ENCODE results near the gene WWOX. TPM values are rescaled to one million over a fixed set of nuclear protein-coding genes. Genes with fewer than 3 reads are reported as not detected.
A peak's percentile ranks its signal among the peaks of the same experiment; 100 is the strongest.

WWOX gene
- total and polyA plus RNA-seq, 2 experiments from 2014 or later, result 17.0 to 39.8 TPM

DNA sequence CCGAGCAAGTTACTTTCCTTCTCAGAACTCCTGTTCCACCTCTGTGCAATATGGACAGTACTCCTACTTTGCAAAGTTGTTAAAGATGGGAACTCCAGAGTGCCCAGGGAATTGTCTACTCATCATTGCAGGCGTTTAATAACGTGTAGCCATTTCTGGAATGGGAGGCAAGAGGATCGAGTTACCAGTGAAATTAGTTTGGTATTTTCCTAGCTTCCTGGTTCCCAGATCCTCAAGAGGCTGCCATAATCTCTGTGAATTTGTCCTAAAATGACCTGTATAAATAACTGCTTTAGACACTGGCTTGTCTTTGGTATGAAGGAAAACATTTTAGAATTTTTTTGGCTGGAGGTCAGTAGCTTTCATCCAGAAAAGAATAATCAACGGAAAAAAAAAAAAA, 27.7 kb downstream of the WWOX start:
- no peak for TF ChIP-seq EZH2 (IDR thresholded peaks at IDR 0.05; ENCODE audit: borderline replicate concordance)
- TF ChIP-seq, protein P1, sequence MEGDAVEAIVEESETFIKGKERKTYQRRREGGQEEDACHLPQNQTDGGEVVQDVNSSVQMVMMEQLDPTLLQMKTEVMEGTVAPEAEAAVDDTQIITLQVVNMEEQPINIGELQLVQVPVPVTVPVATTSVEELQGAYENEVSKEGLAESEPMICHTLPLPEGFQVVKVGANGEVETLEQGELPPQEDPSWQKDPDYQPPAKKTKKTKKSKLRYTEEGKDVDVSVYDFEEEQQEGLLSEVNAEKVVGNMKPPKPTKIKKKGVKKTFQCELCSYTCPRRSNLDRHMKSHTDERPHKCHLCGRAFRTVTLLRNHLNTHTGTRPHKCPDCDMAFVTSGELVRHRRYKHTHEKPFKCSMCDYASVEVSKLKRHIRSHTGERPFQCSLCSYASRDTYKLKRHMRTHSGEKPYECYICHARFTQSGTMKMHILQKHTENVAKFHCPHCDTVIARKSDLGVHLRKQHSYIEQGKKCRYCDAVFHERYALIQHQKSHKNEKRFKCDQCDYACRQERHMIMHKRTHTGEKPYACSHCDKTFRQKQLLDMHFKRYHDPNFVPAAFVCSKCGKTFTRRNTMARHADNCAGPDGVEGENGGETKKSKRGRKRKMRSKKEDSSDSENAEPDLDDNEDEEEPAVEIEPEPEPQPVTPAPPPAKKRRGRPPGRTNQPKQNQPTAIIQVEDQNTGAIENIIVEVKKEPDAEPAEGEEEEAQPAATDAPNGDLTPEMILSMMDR (IDR thresholded peaks at IDR 0.05; ENCODE audit: poor library complexity), result no peak
- no peak for TF ChIP-seq EZH2phosphoT487 (IDR thresholded peaks at IDR 0.05; ENCODE audit: low read depth, severe bottlenecking, unreplicated experiment)
- Histone ChIP-seq H3K9me2 (replicated peaks; ENCODE audit: insufficient read depth) (no peaks in the 10 kb centered on the region), H4K20me1 (ENCODE audit: insufficient read depth, poor library complexity, severe bottlenecking) (no peaks in the 10 kb centered on the region), H2AFZ (no peak overlapping the region), H3K4me3 (no peak overlapping the region), H3K36me3 (replicated peaks; ENCODE audit: insufficient read depth, low read depth) (no peaks in the 10 kb centered on the region), H3K27me3 (no peaks in the 10 kb centered on the region), H3K4me2 (no peak overlapping the region), H3K9me3 (ENCODE audit: low read depth) (no peaks in the 10 kb centered on the region), H3K79me2 (no peaks in the 10 kb centered on the region), H3K4me1 (ENCODE audit: insufficient read depth) (peaks cover 10% of the 10 kb centered on the region), H3K27ac (no peak overlapping the region)
- DNase-seq (ENCODE audit: low spot score), result no peak
- 51% methylated on average over 5 of the region's 5 CpGs for WGBS (ENCODE audit: low lambda C conversion rate, missing lambda C conversion rate)

DNA sequence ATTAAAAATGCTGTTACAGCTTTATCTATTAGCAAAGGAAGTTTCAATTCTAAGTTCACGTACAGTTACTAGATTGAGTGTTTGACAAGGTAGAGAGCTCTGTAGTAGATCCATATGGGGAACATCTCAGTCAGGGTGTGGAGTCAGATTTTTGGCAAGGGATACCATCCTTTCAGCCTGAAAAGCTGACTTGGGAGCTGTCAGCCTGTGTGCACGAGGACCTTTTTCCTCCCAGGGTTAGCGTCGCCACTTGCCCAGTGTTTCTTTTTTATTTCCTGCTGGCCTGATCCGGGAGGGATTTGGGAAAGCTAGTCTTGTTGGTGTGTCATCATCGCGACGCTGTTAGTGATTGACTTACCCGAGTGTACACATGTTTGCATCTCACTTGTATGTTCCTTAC, 29.5 kb downstream of the WWOX start:
- 48% methylated on average over 9 of the region's 9 CpGs for WGBS (ENCODE audit: low lambda C conversion rate, missing lambda C conversion rate)
- Histone ChIP-seq H3K27ac (peak overlapping the region; percentile 65), H3K4me2 (peak overlapping the region; percentile 62)

DNA sequence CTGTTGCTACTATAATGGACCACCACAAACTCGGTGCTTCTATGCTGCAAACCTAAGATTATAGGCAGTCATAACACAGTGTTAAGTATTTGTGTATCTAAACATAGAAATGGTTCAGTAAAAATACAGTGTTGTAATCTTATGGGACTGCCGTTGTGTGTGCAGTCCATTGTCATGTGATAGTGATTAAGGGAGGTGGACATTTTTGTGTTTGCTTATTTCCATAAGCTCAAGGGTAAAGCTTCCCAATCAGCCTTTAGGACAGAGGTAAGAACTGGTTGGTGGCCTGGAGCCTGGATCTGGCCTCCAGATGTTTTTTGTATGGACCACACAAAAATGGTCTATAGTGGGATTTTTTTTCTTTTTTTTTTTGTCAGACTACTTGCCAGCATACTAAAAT, 29.9 kb downstream of the WWOX start:
- Histone ChIP-seq H3K9me2 (replicated peaks; ENCODE audit: insufficient read depth) (no peaks in the 10 kb centered on the region), H3K4me3 (no peak overlapping the region), H3K36me3 (replicated peaks; ENCODE audit: insufficient read depth, low read depth) (no peaks in the 10 kb centered on the region), H4K20me1 (ENCODE audit: insufficient read depth, poor library complexity, severe bottlenecking) (no peaks in the 10 kb centered on the region), H3K4me1 (ENCODE audit: insufficient read depth) (peaks cover 13% of the 10 kb centered on the region), H3K27me3 (no peaks in the 10 kb centered on the region), H3K9me3 (ENCODE audit: low read depth) (no peaks in the 10 kb centered on the region), H3K4me2 (peak overlapping the region; percentile 62), H3K27ac (peak overlapping the region; percentile 65), H2AFZ (no peak overlapping the region), H3K79me2 (no peaks in the 10 kb centered on the region)
- TF ChIP-seq, protein P1 (IDR thresholded peaks at IDR 0.05; ENCODE audit: poor library complexity), result no peak
- TF ChIP-seq EZH2phosphoT487 (IDR thresholded peaks at IDR 0.05; ENCODE audit: low read depth, severe bottlenecking, unreplicated experiment), result no peak
- no peak for TF ChIP-seq EZH2 (IDR thresholded peaks at IDR 0.05; ENCODE audit: borderline replicate concordance)
- WGBS (ENCODE audit: low lambda C conversion rate, missing lambda C conversion rate), result 28% methylated on average over 2 of the region's 2 CpGs
- peak; percentile 32 for DNase-seq (ENCODE audit: low spot score)

More for the DNA sequence above, 29.5 kb downstream of the WWOX start:
- H3K79me2 ChIP-seq, result no peaks in the 10 kb centered on the region
- H3K36me3 ChIP-seq (replicated peaks; ENCODE audit: insufficient read depth, low read depth), result no peaks in the 10 kb centered on the region
- no peaks in the 10 kb centered on the region for H3K9me2 ChIP-seq (replicated peaks; ENCODE audit: insufficient read depth)
- H3K4me3 ChIP-seq, result no peak overlapping the region
- H3K4me1 ChIP-seq (ENCODE audit: insufficient read depth), result peaks cover 10% of the 10 kb centered on the region
- peak; percentile 23 for DNase-seq (ENCODE audit: low spot score)
- no peak overlapping the region for H2AFZ ChIP-seq
- no peaks in the 10 kb centered on the region for H3K27me3 ChIP-seq
- TF ChIP-seq EZH2 (IDR thresholded peaks at IDR 0.05; ENCODE audit: borderline replicate concordance), result no peak
- TF ChIP-seq, protein P1 (IDR thresholded peaks at IDR 0.05; ENCODE audit: poor library complexity), result no peak
- no peak for TF ChIP-seq EZH2phosphoT487 (IDR thresholded peaks at IDR 0.05; ENCODE audit: low read depth, severe bottlenecking, unreplicated experiment)
- no peaks in the 10 kb centered on the region for H4K20me1 ChIP-seq (ENCODE audit: insufficient read depth, poor library complexity, severe bottlenecking)
- no peaks in the 10 kb centered on the region for H3K9me3 ChIP-seq (ENCODE audit: low read depth)

All from hepatocyte (in vitro differentiated cells).